ENCODE data around the gene RBM20. TPM values are rescaled to one million over a fixed set of nuclear protein-coding genes. Genes with fewer than 3 reads are reported as not detected.
A peak's percentile ranks its signal among the peaks of the same experiment; 100 is the strongest.

Gene RBM20
- total and polyA plus RNA-seq, 12 donors, result 0.07 to 2.3 (median 0.28) TPM; not detected in 2

- no peak for DNase-seq
- 35 to 44% (median 41%) methylated on average over 5 of the region's 5 CpGs for WGBS, 4 donors
- intact Hi-C loops (cut with DNase I), result loop anchor here in 1 of 2 donors (5.0 kb wide), 1 partner anchor 153 kb away; no protein-coding TSS in a partner anchor
- H3K4me1 ChIP-seq (replicated peaks in 1 of 2), result no peaks in the 10 kb centered on the region
- no peaks in the 10 kb centered on the region for H3K27me3 ChIP-seq
- TF ChIP-seq POLR2A (IDR thresholded peaks at IDR 0.05) (no peak), CTCF (IDR thresholded peaks at IDR 0.05) (no peak)
- H3K36me3 ChIP-seq (replicated peaks in 1 of 2), result no peaks in the 10 kb centered on the region
- no peak overlapping the region for H3K27ac ChIP-seq
- H3K9me3 ChIP-seq (replicated peaks in 1 of 3), result no peaks in the 10 kb centered on the region
- no peak overlapping the region for H3K4me3 ChIP-seq
Observed at GRCh38 chr10:110744782-110745181, 100.6 kb downstream of the RBM20 start.

- Histone ChIP-seq H3K27ac (no peak overlapping the region), H3K36me3 (replicated peaks in 1 of 2) (no peaks in the 10 kb centered on the region), H3K9me3 (replicated peaks in 1 of 3) (no peaks in the 10 kb centered on the region), H3K4me1 (replicated peaks in 1 of 2) (no peaks in the 10 kb centered on the region), H3K27me3 (no peaks in the 10 kb centered on the region), H3K4me3 (no peak overlapping the region)
- intact Hi-C loops (cut with DNase I), result loop anchor here in 1 of 2 donors (5.0 kb wide), 1 partner anchor 151 kb away; no protein-coding TSS in a partner anchor
- peak; percentile 49 to 84 (median 55) for DNase-seq
- 2 to 12% (median 3%) methylated on average over 3 to 4 of the region's 4 CpGs for WGBS, 4 donors
- peak; percentile 53 to 86 (median 77) for TF ChIP-seq CTCF (IDR thresholded peaks at IDR 0.05)
- no peak for TF ChIP-seq POLR2A (IDR thresholded peaks at IDR 0.05)
Observed at GRCh38 chr10:110746254-110746826, 102.2 kb downstream of the RBM20 start.

DNA sequence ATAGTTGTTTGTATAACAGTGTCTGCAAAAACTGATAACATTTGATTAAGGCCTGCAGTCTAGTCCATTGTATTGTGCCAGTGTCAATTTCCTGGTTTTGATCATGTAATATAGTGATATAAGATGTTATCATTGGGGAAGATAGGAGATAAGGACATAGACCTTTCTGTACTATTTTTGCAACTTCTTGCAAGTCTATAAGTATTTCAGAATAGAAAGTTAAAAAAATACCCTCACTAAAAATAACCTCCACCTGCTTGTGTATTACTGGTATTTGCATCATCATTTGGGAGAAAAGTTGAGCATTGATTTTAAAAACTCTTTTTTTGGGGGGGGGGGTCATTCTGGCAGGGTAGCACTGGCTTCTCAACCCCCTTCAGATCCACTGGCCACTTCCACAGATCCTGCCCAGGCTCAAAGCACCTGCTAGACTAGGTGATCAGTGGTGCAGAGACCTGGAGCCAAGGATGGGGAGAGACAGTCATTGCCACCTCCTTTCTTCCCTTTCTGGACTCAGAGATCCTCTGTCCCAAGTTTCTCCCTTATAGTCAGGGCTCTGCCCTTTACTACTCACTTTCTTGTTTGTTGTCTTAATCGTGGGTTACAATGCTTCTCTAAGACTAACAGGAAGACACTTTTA, 103.0 kb downstream of the RBM20 start:
- intact Hi-C loops (cut with DNase I), result loop anchor here in 1 of 2 donors (5.0 kb wide), 1 partner anchor 150 kb away; no protein-coding TSS in a partner anchor
- 0 to 32% (median 17%) methylated on average over 1 of the region's 1 CpG for WGBS, 4 donors

More for the DNA sequence above, 103.0 kb downstream of the RBM20 start:
- TF ChIP-seq CTCF (IDR thresholded peaks at IDR 0.05) (no peak), POLR2A (IDR thresholded peaks at IDR 0.05) (no peak)
- no peaks in the 10 kb centered on the region for H3K27me3 ChIP-seq
- H3K4me1 ChIP-seq (replicated peaks in 1 of 2), result no peaks in the 10 kb centered on the region
- H3K36me3 ChIP-seq (replicated peaks in 1 of 2), result no peaks in the 10 kb centered on the region
- DNase-seq, result no peak
- no peak overlapping the region for H3K4me3 ChIP-seq
- no peaks in the 10 kb centered on the region for H3K9me3 ChIP-seq (replicated peaks in 1 of 3)
- no peak overlapping the region for H3K27ac ChIP-seq

All from adrenal gland (tissue), 12 donors.